HepG2 (cell line): ENCODE data around the gene ATRN. TPM values are rescaled to one million over a fixed set of nuclear protein-coding genes. Genes with fewer than 3 reads are reported as not detected.

Experiments
- ATAC-seq: fragments of 200-7000 bp; cut with Tn5 transposase; 3 replicates; pipeline ENCODE4 v1.9.1; 2020; ENCODE audit warnings: mild to moderate bottlenecking, moderate library complexity
- BruUV-seq: library from RNA; stranded (reverse); fragments of 400-500 nt; replicated peaks from 2 replicates; lab custom pipeline; 2021; lab: Mats Ljungman, UMichigan
- CTCF ChIA-PET: fragments of 300-600 bp; formaldehyde crosslinking; extraction: SDS; loops from one replicate; lab custom pipeline; 2021; ENCODE audit warnings: low total read pairs, inconsistent platforms, low intra/inter-chr PET ratio; lab: Yijun Ruan, JAX
- POLR2A ChIA-PET: fragments of 350-600 bp; sonication (Branson Sonifier 250); formaldehyde crosslinking; loops from one replicate; lab custom pipeline; 2020; ENCODE audit warnings: antibody characterized with exemption, inconsistent platforms; lab: Yijun Ruan, JAX
- DNase-seq: peaks from one replicate; pipeline ENCODE4 v3.0.0-alpha.2; 2015; ENCODE audit warnings: low spot score
- FAIRE-seq: peaks from 3 replicates; lab custom pipeline; 2011; peaks lifted over from hg19 to GRCh38; lab: Jason Lieb, UNC
- H2AFZ ChIP-seq: one replicate; pipeline ENCODE4 v1.6.1; 2011; ENCODE audit warnings: low read length, inconsistent platforms
- H3K27ac ChIP-seq: fragments of 300-600 bp; 3 replicates; pipeline ENCODE4 v1.8.0; 2011; ENCODE audit warnings: mixed run types, mild to moderate bottlenecking, mixed read lengths, low read length, inconsistent platforms; ENCODE audit not compliant: insufficient read depth; ENCODE audit errors: extremely low read length
- H3K27me3 ChIP-seq, 2 experiments: fragments of 200-600 bp in 1 of 2; 2 replicates in 1 of 2; 3 replicates in 1 of 2; pipeline versions ENCODE4 v1.6.0 to v1.8.0; 2011; ENCODE audit warnings: low read length in 2 of 2, mild to moderate bottlenecking in 2 of 2, moderate library complexity in 2 of 2, inconsistent platforms in 1 of 2; ENCODE audit not compliant: insufficient read depth in 2 of 2, control insufficient read depth in 1 of 2
- H3K36me3 ChIP-seq, 2 experiments: fragments of 200-600 bp in 1 of 2; replicated peaks in 1 of 2; 2 replicates in 1 of 2; 3 replicates in 1 of 2; pipeline versions ENCODE4 v1.5.1 to v1.8.0; 2011; ENCODE audit warnings: low read length in 2 of 2, inconsistent platforms in 1 of 2; ENCODE audit not compliant: insufficient read depth in 2 of 2, control insufficient read depth in 1 of 2
- H3K4me1 ChIP-seq: 2 replicates; pipeline ENCODE4 v1.5.1; 2012; ENCODE audit warnings: low read length, inconsistent platforms; ENCODE audit not compliant: insufficient read depth
- H3K4me2 ChIP-seq: 2 replicates; pipeline ENCODE4 v1.6.0; 2011; ENCODE audit warnings: low read depth, low read length, inconsistent platforms
- H3K4me3 ChIP-seq, 3 experiments: fragments of 200-600 bp in 1 of 3; sonication (generic), shearing (Covaris generic) in 1 of 3; replicated peaks in 1 of 3; 2 replicates each; pipeline ENCODE4 v1.5.1; 2011 to 2016; ENCODE audit warnings: low read length in 3 of 3, inconsistent platforms in 2 of 3, low read depth in 2 of 3, mild to moderate bottlenecking in 2 of 3, control low read depth in 1 of 3, mixed read lengths in 1 of 3; ENCODE audit not compliant: insufficient read depth in 1 of 3
- H3K79me2 ChIP-seq: one replicate; pipeline ENCODE4 v1.6.1; 2011; ENCODE audit warnings: low read length, inconsistent platforms; ENCODE audit not compliant: insufficient read depth
- H3K9ac ChIP-seq: 2 replicates; pipeline ENCODE4 v1.6.0; 2011; ENCODE audit warnings: mild to moderate bottlenecking, low read depth, low read length, inconsistent platforms; ENCODE audit not compliant: insufficient read depth
- H3K9me3 ChIP-seq: 2 replicates; pipeline ENCODE4 v1.5.1; 2012; ENCODE audit warnings: mild to moderate bottlenecking, low read length
- H4K20me1 ChIP-seq: 2 replicates; pipeline ENCODE4 v1.6.0; 2011; ENCODE audit warnings: inconsistent platforms, mild to moderate bottlenecking, low read length, moderate library complexity; ENCODE audit not compliant: insufficient read depth
- ATRX ChIP-seq: sonication (generic); formaldehyde crosslinking; IDR thresholded peaks from 2 replicates; pipeline ENCODE4 v1.4.0; 2020; ENCODE audit warnings: missing genetic modification reagents, borderline replicate concordance
- HNF1B ChIP-seq: sonication (generic); formaldehyde crosslinking; IDR thresholded peaks from 2 replicates; pipeline ENCODE4 v1.5.1; 2020; ENCODE audit warnings: mild to moderate bottlenecking, moderate library complexity, missing genetic modification reagents
- KAT7 ChIP-seq: IDR thresholded peaks from 2 replicates; pipeline ENCODE4 v1.6.1; 2018; ENCODE audit warnings: borderline replicate concordance, missing compliant biosample characterization
- KLF16 ChIP-seq, 2 experiments: sonication (generic) in 1 of 2; formaldehyde crosslinking in 1 of 2; IDR thresholded peaks; 2 replicates each; pipeline versions ENCODE4 v1.6.1 to v1.8.0; 2016 to 2023; ENCODE audit warnings: missing genetic modification reagents in 2 of 2, missing compliant biosample characterization in 1 of 2
- MAFK ChIP-seq, 2 experiments: IDR thresholded peaks in 1 of 2; conservative IDR thresholded peaks in 1 of 2; 2 replicates each; pipeline ENCODE4 v1.6.1; 2011; ENCODE audit warnings: improper control_type of control experiment in 2 of 2, low read length in 2 of 2
- MIER2 ChIP-seq: IDR thresholded peaks from 2 replicates; pipeline ENCODE4 v1.6.1; 2016; ENCODE audit warnings: missing biosample characterization, missing genetic modification reagents
- PCBP2 ChIP-seq: fragments of 200-400 bp; formaldehyde crosslinking; optimal IDR thresholded peaks from 2 replicates; pipeline ENCODE3; 2018; ENCODE audit warnings: low read length, low read depth; ENCODE audit not compliant: poor library complexity, severe bottlenecking
- RAD21 ChIP-seq: fragments of 450-650 bp; formaldehyde crosslinking; IDR thresholded peaks from 2 replicates; pipeline ENCODE4 v1.5.0; 2020; ENCODE audit warnings: mild to moderate bottlenecking
- RXRA ChIP-seq: sonication (generic); formaldehyde crosslinking; IDR thresholded peaks from 2 replicates; pipeline ENCODE4 v1.5.1; 2020; ENCODE audit warnings: missing genetic modification reagents
- THYN1 ChIP-seq: sonication (generic); formaldehyde crosslinking; IDR thresholded peaks from 2 replicates; pipeline ENCODE4 v1.8.1; 2023; ENCODE audit warnings: low read depth, mild to moderate bottlenecking, moderate library complexity, missing genetic modification reagents, borderline replicate concordance
- ZNF20 ChIP-seq: sonication (generic); formaldehyde crosslinking; IDR thresholded peaks from 2 replicates; pipeline ENCODE4 v1.4.0; 2020; ENCODE audit warnings: mild to moderate bottlenecking, moderate library complexity, missing genetic modification reagents
- ZNF205 ChIP-seq: IDR thresholded peaks from 2 replicates; pipeline ENCODE4 v1.6.1; 2018; ENCODE audit warnings: missing biosample characterization, missing genetic modification reagents
- ZNF235 ChIP-seq: sonication (generic); formaldehyde crosslinking; IDR thresholded peaks from 2 replicates; pipeline ENCODE4 v1.8.1; 2023; ENCODE audit warnings: mild to moderate bottlenecking, missing genetic modification reagents, borderline replicate concordance
- ZNF800 ChIP-seq: sonication (generic); formaldehyde crosslinking; IDR thresholded peaks from 2 replicates; pipeline ENCODE4 v1.4.0; 2020; ENCODE audit warnings: missing genetic modification reagents
- ZZZ3 ChIP-seq: sonication (generic); formaldehyde crosslinking; IDR thresholded peaks from 2 replicates; pipeline ENCODE4 v1.4.0; 2020; ENCODE audit warnings: missing genetic modification reagents, mild to moderate bottlenecking, borderline replicate concordance
- WGBS: methylation state at CpG from one replicate; pipeline ENCODE4 v1.1.6; 2017; ENCODE audit warnings: low lambda C conversion rate; 5-methylcytosine and 5-hydroxymethylcytosine counted together
- in situ Hi-C: cut with HindIII; loops from 2 replicates; pipeline ENCODE4 v1.10.0; 2017; ENCODE audit warnings: low pct_unique_long_range_greater_than_20kb; ENCODE audit not compliant: extremely low pct_ligation_motif_present
- intact Hi-C: fragments of 100-400 bp; cut with micrococcal nuclease; formaldehyde crosslinking; loops from one replicate; pipeline ENCODE4 v1.10.0; 2022; ENCODE audit not compliant: unreplicated experiment
- polyA plus RNA-seq, 8 experiments: library from polyadenylated mRNA; depleted of rRNA in 3 of 8; stranded (reverse) in 7 of 8; unstranded in 1 of 8; fragments of >200 nt; fragmentation: Illumina TruSeq in 4 of 8; extraction: Trizol in 4 of 8; gene quantifications; 2 replicates each; pipeline versions ENCODE4 v1.2.1 to v1.2.3, GENCODE V29; 2011 to 2016; ENCODE audit warnings: low read depth in 4 of 8, missing spikeins in 1 of 8, mixed read lengths in 1 of 8; ENCODE audit not compliant: insufficient read depth in 1 of 8
- total RNA-seq, 5 experiments: library from RNA; depleted of rRNA; stranded (reverse); fragments of >200 nt; fragmentation: Illumina TruSeq; extraction: Trizol; gene quantifications; 2 replicates each; pipeline ENCODE4 v1.2.3, GENCODE V29; 2016; ENCODE audit warnings: low read depth in 1 of 5
- TF ChIP-seq, protein P1 (sequence below): sonication (generic); formaldehyde crosslinking; IDR thresholded peaks from 2 replicates; pipeline ENCODE4 v1.8.1; 2022; ENCODE audit warnings: low read depth, mild to moderate bottlenecking, missing genetic modification reagents

ATRN gene
- total and polyA plus RNA-seq, 2 of the 13 experiments (the other 11 are each of a cell fraction or from before 2014, with no cell fraction given), result 44.2 to 81.1 TPM

DNA sequence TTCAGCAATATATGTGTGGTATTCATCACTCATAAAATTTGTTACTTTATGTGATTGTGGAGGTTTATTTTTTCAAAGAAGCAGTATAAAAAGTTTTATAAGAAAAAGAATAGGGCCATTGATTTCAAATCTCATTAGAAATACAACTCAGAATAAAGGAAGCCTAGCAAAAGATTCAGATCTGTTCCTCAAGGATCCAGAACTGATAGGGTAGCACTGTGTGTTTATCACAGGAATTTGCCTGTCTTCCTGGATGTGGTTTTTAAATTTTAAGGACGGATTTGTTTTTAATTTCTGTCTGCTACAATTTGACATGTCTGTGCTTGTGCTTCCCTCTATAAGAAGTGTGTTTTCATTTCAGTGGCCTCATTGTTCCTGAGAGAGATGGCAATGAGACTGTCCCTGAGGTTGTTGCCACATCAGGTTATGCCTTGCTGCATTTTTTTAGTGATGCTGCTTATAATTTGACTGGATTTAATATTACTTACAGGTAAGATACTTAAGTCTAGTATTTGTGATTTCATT lies 74.6 kb downstream of the ATRN start:
- Histone ChIP-seq H3K79me2 (no peaks in the 10 kb centered on the region), H3K36me3 (peaks cover 3 to 24% of the 10 kb centered on the region in 2 experiments), H3K4me3 (no peak overlapping the region), H3K27ac (no peak overlapping the region), H3K9ac (no peak overlapping the region), H3K9me3 (no peaks in the 10 kb centered on the region), H4K20me1 (no peaks in the 10 kb centered on the region), H2AFZ (no peak overlapping the region), H3K4me2 (no peak overlapping the region), H3K27me3 (no peaks in the 10 kb centered on the region), H3K4me1 (peaks cover 68% of the 10 kb centered on the region)
- DNase-seq, result no peak
- TF ChIP-seq KLF16 (CRISPR knock-in tag; IDR thresholded peaks at IDR 0.05), result no peak
- TF ChIP-seq THYN1, result no peak
- no peak for TF ChIP-seq HNF1B (CRISPR knock-in tag)
- no peak for TF ChIP-seq ZNF20 (CRISPR knock-in tag)
- TF ChIP-seq ZNF205 (CRISPR knock-in tag), result no peak
- TF ChIP-seq ATRX, result no peak
- TF ChIP-seq MIER2 (CRISPR knock-in tag), result no peak
- TF ChIP-seq KAT7 (CRISPR knock-in tag), result no peak
- TF ChIP-seq RXRA (CRISPR knock-in tag), result no peak
- no peak for TF ChIP-seq MAFK (conservative IDR thresholded peaks at IDR 0.05 in 1 of 2, IDR thresholded peaks at IDR 0.05 in 1 of 2; ENCODE audit: low read length in 2 of 2)
- no peak for TF ChIP-seq ZZZ3 (CRISPR knock-in tag)
- TF ChIP-seq ZNF235, result no peak
- TF ChIP-seq, protein P1, sequence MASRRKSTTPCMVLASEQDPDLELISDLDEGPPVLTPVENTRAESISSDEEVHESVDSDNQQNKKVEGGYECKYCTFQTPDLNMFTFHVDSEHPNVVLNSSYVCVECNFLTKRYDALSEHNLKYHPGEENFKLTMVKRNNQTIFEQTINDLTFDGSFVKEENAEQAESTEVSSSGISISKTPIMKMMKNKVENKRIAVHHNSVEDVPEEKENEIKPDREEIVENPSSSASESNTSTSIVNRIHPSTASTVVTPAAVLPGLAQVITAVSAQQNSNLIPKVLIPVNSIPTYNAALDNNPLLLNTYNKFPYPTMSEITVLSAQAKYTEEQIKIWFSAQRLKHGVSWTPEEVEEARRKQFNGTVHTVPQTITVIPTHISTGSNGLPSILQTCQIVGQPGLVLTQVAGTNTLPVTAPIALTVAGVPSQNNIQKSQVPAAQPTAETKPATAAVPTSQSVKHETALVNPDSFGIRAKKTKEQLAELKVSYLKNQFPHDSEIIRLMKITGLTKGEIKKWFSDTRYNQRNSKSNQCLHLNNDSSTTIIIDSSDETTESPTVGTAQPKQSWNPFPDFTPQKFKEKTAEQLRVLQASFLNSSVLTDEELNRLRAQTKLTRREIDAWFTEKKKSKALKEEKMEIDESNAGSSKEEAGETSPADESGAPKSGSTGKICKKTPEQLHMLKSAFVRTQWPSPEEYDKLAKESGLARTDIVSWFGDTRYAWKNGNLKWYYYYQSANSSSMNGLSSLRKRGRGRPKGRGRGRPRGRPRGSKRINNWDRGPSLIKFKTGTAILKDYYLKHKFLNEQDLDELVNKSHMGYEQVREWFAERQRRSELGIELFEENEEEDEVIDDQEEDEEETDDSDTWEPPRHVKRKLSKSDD (CRISPR knock-in tag), result no peak
- TF ChIP-seq PCBP2, result no peak
- no peak for TF ChIP-seq RAD21 (CRISPR knock-in tag)
- TF ChIP-seq ZNF800 (CRISPR knock-in tag), result no peak
- in situ Hi-C loops (no loop called here), intact Hi-C loops (loop anchor here (10.0 kb wide), 1 partner anchor 141 kb away; the partner anchor contains the start of gene DNAAF9)
- ChIA-PET POLR2A (no interaction called here), CTCF (no interaction called here)
- FAIRE-seq, result no peak
- 97% methylated on average over 1 of the region's 1 CpG for WGBS
- ATAC-seq, result no peak
- no TSS peak for BruUV-seq
